Upper lobe of right lung (tissue), 1 donor: Measurements from ENCODE around the gene CLTB. TPM values are rescaled to one million over a fixed set of nuclear protein-coding genes. Genes with fewer than 3 reads are reported as not detected.

ENCODE experiments used
- ATAC-seq: fragments of 200-7000 bp; cut with Tn5 transposase; one replicate; pipeline ENCODE4 v1.9.1; 2020; ENCODE audit warnings: mild to moderate bottlenecking, moderate library complexity
- DNase-seq: peaks from one replicate; pipeline ENCODE4 v3.0.0-alpha.2; 2020
- H3K27ac ChIP-seq: fragments of 200-600 bp; one replicate; pipeline ENCODE4 v1.8.0; 2022
- H3K27me3 ChIP-seq: fragments of 200-600 bp; one replicate; pipeline ENCODE4 v1.8.0; 2022; ENCODE audit warnings: mild to moderate bottlenecking
- H3K36me3 ChIP-seq: fragments of 200-600 bp; one replicate; pipeline ENCODE4 v1.8.0; 2022
- H3K4me1 ChIP-seq: fragments of 200-600 bp; one replicate; pipeline ENCODE4 v1.8.0; 2022
- H3K4me3 ChIP-seq: fragments of 200-600 bp; one replicate; pipeline ENCODE4 v1.8.0; 2022; ENCODE audit warnings: mild to moderate bottlenecking
- H3K9me3 ChIP-seq: fragments of 200-600 bp; one replicate; pipeline ENCODE4 v1.8.0; 2022
- intact Hi-C: fragments of 100-400 bp; cut with DNase I; formaldehyde crosslinking; loops from one replicate; pipeline ENCODE4 v1.11.0; 2022
- total RNA-seq: library from RNA; stranded (reverse); fragmentation: NEBNext Ultra II Directional; extraction: Animal tissue kit (Norgen Biotek cat#: 25700); gene quantifications from one replicate; pipeline ENCODE4 v1.2.1, GENCODE V29; 2021
- TF ChIP-seq, protein P1 (sequence below): fragments of 200-600 bp; IDR thresholded peaks from one replicate; pipeline ENCODE4 v1.8.0; 2022; ENCODE audit warnings: antibody characterized with exemption
- donor health status: DM: no; HTN: yes; CAD: no; lungs with severe emphysema.

Gene CLTB
- total RNA-seq, 1 donor from 2014 or later = 80.9 TPM

DNA sequence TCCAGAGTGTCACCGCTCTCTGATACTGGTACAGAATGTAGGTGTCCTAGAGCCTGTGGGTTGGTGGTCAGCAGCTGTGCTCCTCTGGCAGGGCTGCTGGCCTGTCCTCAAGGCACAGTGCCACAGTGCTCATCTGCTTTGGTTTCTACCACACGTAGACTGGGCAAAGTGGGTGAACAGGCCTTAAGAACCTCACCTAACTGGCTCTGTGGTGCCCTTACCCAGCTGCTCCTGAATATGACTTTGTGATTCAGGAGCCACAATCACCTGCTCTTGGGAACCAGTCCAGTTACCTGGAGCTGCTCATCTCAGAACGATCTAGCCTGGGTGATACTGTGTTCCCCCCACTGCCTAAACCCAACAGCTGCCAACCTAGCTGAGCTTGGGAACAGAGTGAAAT is 34.4 kb downstream of the CLTB start:
- TF ChIP-seq, protein P1, sequence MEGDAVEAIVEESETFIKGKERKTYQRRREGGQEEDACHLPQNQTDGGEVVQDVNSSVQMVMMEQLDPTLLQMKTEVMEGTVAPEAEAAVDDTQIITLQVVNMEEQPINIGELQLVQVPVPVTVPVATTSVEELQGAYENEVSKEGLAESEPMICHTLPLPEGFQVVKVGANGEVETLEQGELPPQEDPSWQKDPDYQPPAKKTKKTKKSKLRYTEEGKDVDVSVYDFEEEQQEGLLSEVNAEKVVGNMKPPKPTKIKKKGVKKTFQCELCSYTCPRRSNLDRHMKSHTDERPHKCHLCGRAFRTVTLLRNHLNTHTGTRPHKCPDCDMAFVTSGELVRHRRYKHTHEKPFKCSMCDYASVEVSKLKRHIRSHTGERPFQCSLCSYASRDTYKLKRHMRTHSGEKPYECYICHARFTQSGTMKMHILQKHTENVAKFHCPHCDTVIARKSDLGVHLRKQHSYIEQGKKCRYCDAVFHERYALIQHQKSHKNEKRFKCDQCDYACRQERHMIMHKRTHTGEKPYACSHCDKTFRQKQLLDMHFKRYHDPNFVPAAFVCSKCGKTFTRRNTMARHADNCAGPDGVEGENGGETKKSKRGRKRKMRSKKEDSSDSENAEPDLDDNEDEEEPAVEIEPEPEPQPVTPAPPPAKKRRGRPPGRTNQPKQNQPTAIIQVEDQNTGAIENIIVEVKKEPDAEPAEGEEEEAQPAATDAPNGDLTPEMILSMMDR = no peak
- Histone ChIP-seq H3K27me3 (no peaks in the 10 kb centered on the region), H3K4me1 (no peaks in the 10 kb centered on the region), H3K9me3 (no peaks in the 10 kb centered on the region), H3K4me3 (no peak overlapping the region), H3K27ac (no peak overlapping the region), H3K36me3 (peaks cover 39% of the 10 kb centered on the region)
- intact Hi-C loops = no loop called here
- no peak for ATAC-seq
- peak; percentile 31 for DNase-seq

- TF ChIP-seq, protein P1 = no peak
- ATAC-seq (no peak), DNase-seq (no peak)
- no peak overlapping the region for H3K4me3 ChIP-seq
- no peaks in the 10 kb centered on the region for H3K4me1 ChIP-seq
- intact Hi-C loops = no loop called here
- H3K9me3 ChIP-seq = no peaks in the 10 kb centered on the region
- no peaks in the 10 kb centered on the region for H3K27me3 ChIP-seq
- peaks cover 39% of the 10 kb centered on the region for H3K36me3 ChIP-seq
- H3K27ac ChIP-seq = no peak overlapping the region
Measured at GRCh38 chr5:176381423-176381822, 34.9 kb downstream of the CLTB start.

DNA sequence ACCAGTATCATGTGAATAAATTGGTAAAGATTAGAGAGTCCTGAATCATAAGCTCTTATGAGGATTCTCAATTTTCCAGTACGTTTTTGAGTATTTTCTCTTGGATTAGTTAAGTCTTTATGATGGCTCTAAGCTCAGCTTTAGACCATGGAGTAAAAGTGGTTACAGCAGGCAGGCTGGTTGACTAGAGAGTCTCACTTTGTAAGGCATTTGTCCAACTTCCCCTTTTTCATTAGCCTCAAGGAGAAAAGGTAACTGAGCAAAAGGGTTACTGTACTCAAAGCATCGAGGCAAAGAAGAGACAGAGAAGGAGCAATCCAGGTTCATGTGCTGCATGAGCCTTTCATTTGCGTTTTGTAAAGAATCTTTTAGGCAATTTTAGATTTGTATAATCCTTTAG is 36.5 kb downstream of the CLTB start:
- intact Hi-C loops = no loop called here
- ATAC-seq (no peak), DNase-seq (no peak)
- TF ChIP-seq, protein P1 = no peak
- Histone ChIP-seq H3K27ac (no peak overlapping the region), H3K36me3 (peaks cover 27% of the 10 kb centered on the region), H3K27me3 (no peaks in the 10 kb centered on the region), H3K4me3 (no peak overlapping the region), H3K4me1 (no peaks in the 10 kb centered on the region), H3K9me3 (no peaks in the 10 kb centered on the region)

DNA sequence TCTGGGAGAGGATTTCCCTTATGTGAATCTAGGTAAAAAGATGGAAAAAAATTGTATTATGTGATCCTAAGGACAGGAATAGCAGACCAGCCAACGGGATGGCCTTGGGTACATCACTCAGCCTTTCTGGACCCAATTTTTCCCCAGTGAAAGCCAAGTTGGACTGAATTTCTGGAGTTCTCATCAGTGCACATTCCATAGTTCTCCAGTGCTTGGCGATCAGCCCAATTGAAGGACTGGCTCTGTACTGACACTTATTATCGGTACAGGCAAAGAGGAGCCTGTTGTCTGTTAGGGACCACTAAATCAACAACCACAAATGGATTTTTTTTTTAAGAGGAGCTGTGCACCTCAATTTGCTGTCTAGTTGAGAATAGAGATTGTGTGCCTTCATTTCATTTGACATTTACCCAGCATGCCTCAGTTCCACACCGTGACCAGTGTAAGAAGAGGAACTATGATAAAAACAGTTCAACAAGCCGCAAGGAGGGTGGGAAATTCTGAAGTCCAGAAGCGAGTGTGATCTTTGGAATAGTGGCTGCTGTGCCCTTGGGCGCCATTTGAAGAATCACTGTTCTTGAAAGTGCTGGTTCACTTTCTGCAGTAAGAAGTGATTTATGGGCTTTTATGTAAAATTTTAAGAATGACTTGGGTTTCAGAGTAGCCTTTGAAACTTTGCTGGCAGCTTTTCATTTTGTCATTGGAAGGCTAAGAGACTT is 43.1 kb downstream of the CLTB start:
- H3K27ac ChIP-seq = no peak overlapping the region
- no peak overlapping the region for H3K4me3 ChIP-seq
- intact Hi-C loops = no loop called here
- DNase-seq (no peak), ATAC-seq (peak; percentile 35)
- H3K9me3 ChIP-seq = no peaks in the 10 kb centered on the region
- no peaks in the 10 kb centered on the region for H3K27me3 ChIP-seq
- TF ChIP-seq, protein P1 = no peak
- no peaks in the 10 kb centered on the region for H3K4me1 ChIP-seq
- peaks cover 7% of the 10 kb centered on the region for H3K36me3 ChIP-seq

DNA sequence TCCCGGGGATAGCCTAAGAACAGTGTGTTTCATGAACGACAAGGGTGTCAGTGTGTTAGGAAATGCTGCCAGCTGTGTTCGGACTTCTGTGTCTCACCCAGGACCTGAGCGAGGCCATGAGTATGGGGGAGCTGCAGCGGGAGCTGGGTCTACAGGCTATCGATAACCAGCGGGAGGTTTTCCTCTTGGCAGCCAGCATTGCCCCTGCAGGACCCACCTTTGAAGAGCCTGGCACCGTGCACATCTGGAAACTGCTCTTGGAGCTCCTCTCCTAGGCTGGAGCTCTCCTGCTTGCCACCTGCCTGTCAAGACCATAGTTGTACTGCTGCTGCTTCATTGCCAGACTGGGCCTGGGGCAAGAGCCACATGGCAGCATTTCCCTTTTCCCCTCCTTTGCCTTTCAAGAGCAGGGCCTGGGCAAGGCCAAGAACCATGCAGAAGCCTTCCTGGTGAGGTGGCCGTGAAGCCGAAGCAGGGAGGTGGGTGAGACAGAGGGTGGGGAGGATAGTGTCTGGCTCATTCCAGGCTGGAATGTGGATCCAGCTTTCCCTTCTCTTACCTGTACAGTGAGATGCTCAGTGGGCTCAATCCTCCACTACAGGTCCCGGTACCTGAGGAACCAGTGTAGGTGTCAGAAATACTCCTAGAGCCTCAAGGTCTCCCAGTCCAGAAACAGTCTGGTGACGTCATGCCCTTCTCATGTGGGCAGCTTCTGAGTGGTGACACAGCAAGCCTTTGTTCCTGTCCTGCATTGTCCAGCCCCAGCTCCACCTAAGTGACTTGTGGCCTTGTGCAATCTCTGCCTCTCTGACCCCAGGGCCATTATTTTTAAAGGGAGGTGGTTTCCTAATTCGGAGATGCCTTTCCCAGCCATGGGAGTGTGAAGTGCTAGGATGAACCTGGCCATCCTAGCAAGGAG is 44.5 kb downstream of the CLTB start:
- TF ChIP-seq, protein P1 = no peak
- no peak overlapping the region for H3K4me3 ChIP-seq
- no peak overlapping the region for H3K27ac ChIP-seq
- H3K9me3 ChIP-seq = no peaks in the 10 kb centered on the region
- no peaks in the 10 kb centered on the region for H3K4me1 ChIP-seq
- H3K36me3 ChIP-seq = peaks cover 7% of the 10 kb centered on the region
- DNase-seq = no peak
- no peaks in the 10 kb centered on the region for H3K27me3 ChIP-seq
- peak; percentile 17 for ATAC-seq
- intact Hi-C loops = no loop called here
